GM12878 (cell line): Measurements from ENCODE around the gene DLGAP3. TPM values are rescaled to one million over a fixed set of nuclear protein-coding genes. Genes with fewer than 3 reads are reported as not detected.

Experiments used
- ATAC-seq: fragments of 200-7000 bp; cut with Tn5 transposase; 3 replicates; pipeline ENCODE4 v1.9.1; 2020; ENCODE audit warnings: mild to moderate bottlenecking, moderate library complexity
- BruUV-seq: library from RNA; stranded (reverse); fragments of 400-500 nt; replicated peaks from 2 replicates; lab custom pipeline; 2021; lab: Mats Ljungman, UMichigan
- CTCF ChIA-PET: fragments of 300-600 bp; sonication (Branson Sonifier 250); formaldehyde crosslinking; extraction: SDS; loops from one replicate; lab custom pipeline; 2021; ENCODE audit warnings: inconsistent platforms; lab: Yijun Ruan, JAX
- POLR2A ChIA-PET: fragments of 350-600 bp; formaldehyde crosslinking; extraction: SDS; loops from one replicate; lab custom pipeline; 2021; ENCODE audit warnings: inconsistent platforms; lab: Charles Lee
- RAD21 ChIA-PET: fragments of 300-600 bp; sonication (Branson Sonifier 250); formaldehyde crosslinking; loops from one replicate; lab custom pipeline; 2023; ENCODE audit warnings: antibody characterized with exemption; ENCODE audit not compliant: unreplicated experiment; lab: Charles Lee
- SMC1A ChIA-PET: fragments of 300-600 bp; sonication (Branson Sonifier 250); formaldehyde crosslinking; loops from one replicate; lab custom pipeline; 2023; ENCODE audit not compliant: unreplicated experiment, uncharacterized antibody; lab: Charles Lee
- DNase-seq: peaks from one replicate; pipeline ENCODE4 v3.0.0-alpha.2; 2011; ENCODE audit warnings: low read depth, low spot score
- FAIRE-seq: peaks from 3 replicates; lab custom pipeline; 2011; peaks lifted over from hg19 to GRCh38; lab: Jason Lieb, UNC
- H2AFZ ChIP-seq: 2 replicates; pipeline ENCODE4 v1.6.0; 2011; ENCODE audit warnings: low read depth, low read length, control low read depth; ENCODE audit not compliant: control insufficient read depth
- H3K27ac ChIP-seq: 2 replicates; pipeline ENCODE4 v1.5.1; 2011; ENCODE audit warnings: control low read depth; ENCODE audit not compliant: control insufficient read depth, insufficient read depth
- H3K27me3 ChIP-seq, 2 experiments: replicated peaks in 1 of 2; 2 replicates each; pipeline versions ENCODE4 v1.6.0 to v1.6.1; 2011; ENCODE audit warnings: low read length in 1 of 2; ENCODE audit not compliant: control insufficient read depth in 2 of 2, insufficient read depth in 2 of 2
- H3K36me3 ChIP-seq, 2 experiments: 2 replicates each; pipeline ENCODE4 v1.5.1; 2011; ENCODE audit warnings: low read length in 1 of 2; ENCODE audit not compliant: control insufficient read depth in 2 of 2, insufficient read depth in 2 of 2
- H3K4me1 ChIP-seq: 2 replicates; pipeline ENCODE4 v1.6.1; 2011; ENCODE audit warnings: mild to moderate bottlenecking, low read length, moderate library complexity, mixed read lengths; ENCODE audit not compliant: control insufficient read depth, insufficient read depth
- H3K4me2 ChIP-seq: 2 replicates; pipeline ENCODE4 v1.6.0; 2011; ENCODE audit warnings: control low read depth; ENCODE audit not compliant: control insufficient read depth, insufficient read depth
- H3K4me3 ChIP-seq: fragments of 200-600 bp; sonication (generic); 2 replicates; pipeline ENCODE4 v1.5.1; 2016
- H3K79me2 ChIP-seq: 2 replicates; pipeline ENCODE4 v1.6.0; 2011; ENCODE audit warnings: low read length; ENCODE audit not compliant: control insufficient read depth, insufficient read depth
- H3K9ac ChIP-seq: 2 replicates; pipeline ENCODE4 v1.8.0; 2011; ENCODE audit warnings: low read length, control low read depth, mixed read lengths; ENCODE audit not compliant: control insufficient read depth, insufficient read depth
- H3K9me3 ChIP-seq: replicated peaks from 3 replicates; pipeline ENCODE4 v1.5.1; 2011; ENCODE audit warnings: mild to moderate bottlenecking, low read length; ENCODE audit not compliant: control insufficient read depth, insufficient read depth
- H4K20me1 ChIP-seq: 2 replicates; pipeline ENCODE4 v1.6.0; 2011; ENCODE audit not compliant: control insufficient read depth, insufficient read depth
- CHD4 ChIP-seq: fragments of 200-600 bp; sonication (generic); IDR thresholded peaks from 2 replicates; pipeline ENCODE4 v1.6.1; 2016; ENCODE audit warnings: mild to moderate bottlenecking
- FOXM1 ChIP-seq: IDR thresholded peaks from 2 replicates; pipeline ENCODE4 v1.6.1; 2012; ENCODE audit warnings: low read depth, mild to moderate bottlenecking, inconsistent platforms, low read length, moderate library complexity
- POU2F2 ChIP-seq: IDR thresholded peaks from 3 replicates; pipeline ENCODE4 v1.6.1; 2011; ENCODE audit warnings: low read depth, mild to moderate bottlenecking, low read length, borderline replicate concordance
- RB1 ChIP-seq: fragments of 450-650 bp; formaldehyde crosslinking; IDR thresholded peaks from 2 replicates; pipeline ENCODE4 v1.6.1; 2017; ENCODE audit warnings: mild to moderate bottlenecking, borderline replicate concordance
- RUNX3 ChIP-seq: IDR thresholded peaks from 2 replicates; pipeline ENCODE4 v1.6.1; 2012; ENCODE audit warnings: low read length, inconsistent platforms
- YY1 ChIP-seq: IDR thresholded peaks from 2 replicates; pipeline ENCODE4 v1.6.1; 2011; ENCODE audit warnings: low read depth, mild to moderate bottlenecking, low read length
- WGBS: methylation state at CpG from one replicate; pipeline ENCODE4 v1.1.6; 2016; ENCODE audit warnings: low lambda C conversion rate; ENCODE audit not compliant: insufficient replicate concordance, insufficient coverage; ENCODE audit errors: missing lambda C conversion rate; 5-methylcytosine and 5-hydroxymethylcytosine counted together
- in situ Hi-C: fragments of 300-500 bp; cut with MboI; formaldehyde crosslinking; loops from 9 replicates; pipeline ENCODE4 v1.14.3; 2018; ENCODE audit warnings: mixed read lengths
- intact Hi-C: fragments of 100-400 bp; cut with micrococcal nuclease; formaldehyde crosslinking; loops from one replicate; pipeline ENCODE4 v1.14.2; 2022; ENCODE audit not compliant: unreplicated experiment
- polyA plus RNA-seq, 11 experiments: library from polyadenylated mRNA; depleted of rRNA in 4 of 11; unstranded in 6 of 11; stranded (reverse) in 5 of 11; fragments of >200 nt; fragmentation: Nextera tagmentation in 4 of 11; fragmentation: Illumina TruSeq in 1 of 11; extraction: Ambion mirVana in 4 of 11; extraction: Trizol in 1 of 11; gene quantifications; 1 replicate in 1 of 11; 2 replicates in 10 of 11; pipeline versions ENCODE4 v1.2.1 to v1.2.3, GENCODE V29; 2011 to 2016; ENCODE audit warnings: inconsistent platforms in 2 of 11, missing spikeins in 2 of 11, low read depth in 1 of 11
- total RNA-seq, 4 experiments: library from RNA; depleted of rRNA in 3 of 4; stranded (reverse); fragments of >200 nt in 3 of 4; fragmentation: Illumina TruSeq in 1 of 4; extraction: Trizol in 1 of 4; gene quantifications; 2 replicates each; pipeline versions ENCODE4 v1.2.1 to v1.2.3, GENCODE V29; 2013 to 2021
- TF ChIP-seq, protein P1 (sequence below): fragments of 450-650 bp; IDR thresholded peaks from 2 replicates; pipeline ENCODE4 v1.6.1; 2017; ENCODE audit warnings: mild to moderate bottlenecking, moderate library complexity

DLGAP3 gene
- total and polyA plus RNA-seq, 10 of the 15 experiments (the other 5 are each of a cell fraction or from before 2014, with no cell fraction given) = 0.03 to 0.15 (median 0.08) TPM; not detected in 4

GRCh38 chr1:34965597-34965996, 36.1 kb upstream of the DLGAP3 start:
- Histone ChIP-seq H3K79me2 (no peaks in the 10 kb centered on the region), H3K9me3 (no peaks in the 10 kb centered on the region), H3K27ac (no peak overlapping the region), H4K20me1 (no peaks in the 10 kb centered on the region), H3K9ac (no peak overlapping the region), H2AFZ (no peak overlapping the region), H3K4me3 (no peak overlapping the region), H3K4me1 (no peaks in the 10 kb centered on the region), H3K36me3 (no peaks in the 10 kb centered on the region), H3K27me3 (no peaks in the 10 kb centered on the region), H3K4me2 (no peak overlapping the region)
- no TSS peak for BruUV-seq
- ChIA-PET CTCF (no interaction called here), POLR2A (no interaction called here), SMC1A (no interaction called here), RAD21 (no interaction called here)
- intact Hi-C loops = no loop called here
- ATAC-seq (no peak), DNase-seq (no peak), FAIRE-seq (no peak)
- in situ Hi-C loops = no loop called here
- WGBS = 90% methylated on average over 2 of the region's 2 CpGs
- TF ChIP-seq RB1 = no peak
- TF ChIP-seq, protein P1, sequence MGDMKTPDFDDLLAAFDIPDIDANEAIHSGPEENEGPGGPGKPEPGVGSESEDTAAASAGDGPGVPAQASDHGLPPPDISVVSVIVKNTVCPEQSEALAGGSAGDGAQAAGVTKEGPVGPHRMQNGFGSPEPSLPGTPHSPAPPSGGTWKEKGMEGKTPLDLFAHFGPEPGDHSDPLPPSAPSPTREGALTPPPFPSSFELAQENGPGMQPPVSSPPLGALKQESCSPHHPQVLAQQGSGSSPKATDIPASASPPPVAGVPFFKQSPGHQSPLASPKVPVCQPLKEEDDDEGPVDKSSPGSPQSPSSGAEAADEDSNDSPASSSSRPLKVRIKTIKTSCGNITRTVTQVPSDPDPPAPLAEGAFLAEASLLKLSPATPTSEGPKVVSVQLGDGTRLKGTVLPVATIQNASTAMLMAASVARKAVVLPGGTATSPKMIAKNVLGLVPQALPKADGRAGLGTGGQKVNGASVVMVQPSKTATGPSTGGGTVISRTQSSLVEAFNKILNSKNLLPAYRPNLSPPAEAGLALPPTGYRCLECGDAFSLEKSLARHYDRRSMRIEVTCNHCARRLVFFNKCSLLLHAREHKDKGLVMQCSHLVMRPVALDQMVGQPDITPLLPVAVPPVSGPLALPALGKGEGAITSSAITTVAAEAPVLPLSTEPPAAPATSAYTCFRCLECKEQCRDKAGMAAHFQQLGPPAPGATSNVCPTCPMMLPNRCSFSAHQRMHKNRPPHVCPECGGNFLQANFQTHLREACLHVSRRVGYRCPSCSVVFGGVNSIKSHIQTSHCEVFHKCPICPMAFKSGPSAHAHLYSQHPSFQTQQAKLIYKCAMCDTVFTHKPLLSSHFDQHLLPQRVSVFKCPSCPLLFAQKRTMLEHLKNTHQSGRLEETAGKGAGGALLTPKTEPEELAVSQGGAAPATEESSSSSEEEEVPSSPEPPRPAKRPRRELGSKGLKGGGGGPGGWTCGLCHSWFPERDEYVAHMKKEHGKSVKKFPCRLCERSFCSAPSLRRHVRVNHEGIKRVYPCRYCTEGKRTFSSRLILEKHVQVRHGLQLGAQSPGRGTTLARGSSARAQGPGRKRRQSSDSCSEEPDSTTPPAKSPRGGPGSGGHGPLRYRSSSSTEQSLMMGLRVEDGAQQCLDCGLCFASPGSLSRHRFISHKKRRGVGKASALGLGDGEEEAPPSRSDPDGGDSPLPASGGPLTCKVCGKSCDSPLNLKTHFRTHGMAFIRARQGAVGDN = no peak
- no peak for TF ChIP-seq YY1
- TF ChIP-seq FOXM1 = no peak
- TF ChIP-seq CHD4 = no peak
- TF ChIP-seq RUNX3 = no peak
- no peak for TF ChIP-seq POU2F2
